Erythroblast (primary cell): ENCODE results near the gene IL2RG.

ENCODE experiments used
- GATA1 ChIP-seq: IDR thresholded peaks from 2 replicates; pipeline ENCODE4 v1.6.1; 2011; ENCODE audit warnings: low read depth, mild to moderate bottlenecking, control low read depth, low read length, moderate library complexity
- POLR2A ChIP-seq: IDR thresholded peaks from 2 replicates; pipeline ENCODE4 v1.6.1; 2011; ENCODE audit warnings: mild to moderate bottlenecking, low read length

DNA sequence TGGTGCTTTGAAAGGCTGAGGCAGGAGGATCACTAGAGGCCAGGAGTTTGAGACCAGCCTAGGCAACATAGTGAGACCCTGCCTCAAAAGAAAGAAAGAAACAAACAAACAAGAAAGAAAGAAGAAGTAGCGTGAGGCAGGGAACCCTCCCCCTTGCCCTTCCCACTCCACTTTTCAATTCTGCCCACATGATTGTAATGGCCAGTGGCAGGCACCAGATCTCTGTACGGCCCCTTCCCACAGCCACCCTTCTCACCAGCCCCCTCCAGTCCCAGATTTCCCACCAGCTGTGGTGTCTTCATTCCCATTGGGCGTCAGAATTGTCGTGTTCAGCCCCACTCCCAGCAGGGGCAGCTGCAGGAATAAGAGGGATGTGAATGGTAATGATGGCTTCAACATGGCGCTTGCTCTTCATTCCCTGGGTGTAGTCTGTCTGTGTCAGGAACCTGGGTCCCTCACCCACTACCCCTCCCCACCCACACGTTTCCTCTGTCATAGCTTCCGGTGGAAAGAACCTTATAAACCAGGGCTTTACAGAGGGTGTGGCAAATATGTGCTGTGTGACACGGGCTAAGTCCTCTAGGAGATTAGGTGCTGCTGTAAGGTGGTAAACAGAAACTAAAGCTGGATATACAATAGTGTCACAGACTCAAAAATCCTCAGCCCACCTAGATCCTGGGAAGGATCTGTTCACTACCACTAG lies at the start of gene IL2RG:
- TF ChIP-seq POLR2A, result peak; percentile 67
- TF ChIP-seq GATA1, result no peak
